ENCODE results near the gene NKX3-2. TPM values are rescaled to one million over a fixed set of nuclear protein-coding genes. Genes with fewer than 3 reads are reported as not detected.

The NKX3-2 gene
- total RNA-seq, 1 donor from 2014 or later = 4.5 TPM

DNA sequence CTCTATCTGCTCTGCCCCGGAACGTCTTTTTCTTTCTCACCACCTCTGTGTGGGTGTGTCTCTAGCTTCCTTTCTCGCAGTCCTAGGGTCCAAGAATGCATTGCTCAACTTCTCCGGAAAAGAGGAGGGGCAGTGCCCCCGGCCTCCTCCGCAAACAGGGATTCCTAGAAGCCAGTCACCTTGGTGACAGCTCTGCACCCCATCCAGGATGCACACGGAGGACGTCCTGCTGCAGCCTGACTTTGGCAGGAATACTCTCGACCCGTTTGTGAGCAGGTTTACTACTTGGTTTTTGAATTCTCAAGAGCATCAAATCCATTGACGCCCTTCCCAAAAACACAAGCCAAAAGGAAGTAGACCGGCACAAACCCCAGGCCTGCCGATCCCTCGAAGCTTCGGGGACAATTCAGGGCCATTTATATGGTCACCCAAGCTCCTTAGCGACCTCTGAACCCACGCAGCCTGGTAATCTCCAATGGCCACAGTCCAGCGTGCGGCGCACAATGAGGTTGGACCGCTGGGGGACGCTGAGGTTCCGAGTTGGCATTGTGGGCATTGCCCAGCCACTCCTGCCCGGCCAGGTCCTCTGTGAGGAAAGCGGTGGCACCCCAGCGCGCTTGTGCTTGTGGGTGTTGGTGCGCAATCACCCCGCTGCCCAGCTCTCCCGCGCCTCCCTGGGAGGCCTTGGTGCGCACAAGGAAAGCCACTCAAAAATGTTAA lies 9.8 kb downstream of the NKX3-2 start:
- peaks cover 28% of the 10 kb centered on the region for H3K4me1 Mint-ChIP-seq (ENCODE audit: unreplicated experiment)
- H3K27me3 Mint-ChIP-seq (ENCODE audit: unreplicated experiment) = peaks cover 7% of the 10 kb centered on the region
- H3K36me3 Mint-ChIP-seq (ENCODE audit: low read depth, unreplicated experiment) = peaks cover 12% of the 10 kb centered on the region
- H3K27ac Mint-ChIP-seq (ENCODE audit: unreplicated experiment) = no peak overlapping the region
- TF ChIP-seq, protein P1, sequence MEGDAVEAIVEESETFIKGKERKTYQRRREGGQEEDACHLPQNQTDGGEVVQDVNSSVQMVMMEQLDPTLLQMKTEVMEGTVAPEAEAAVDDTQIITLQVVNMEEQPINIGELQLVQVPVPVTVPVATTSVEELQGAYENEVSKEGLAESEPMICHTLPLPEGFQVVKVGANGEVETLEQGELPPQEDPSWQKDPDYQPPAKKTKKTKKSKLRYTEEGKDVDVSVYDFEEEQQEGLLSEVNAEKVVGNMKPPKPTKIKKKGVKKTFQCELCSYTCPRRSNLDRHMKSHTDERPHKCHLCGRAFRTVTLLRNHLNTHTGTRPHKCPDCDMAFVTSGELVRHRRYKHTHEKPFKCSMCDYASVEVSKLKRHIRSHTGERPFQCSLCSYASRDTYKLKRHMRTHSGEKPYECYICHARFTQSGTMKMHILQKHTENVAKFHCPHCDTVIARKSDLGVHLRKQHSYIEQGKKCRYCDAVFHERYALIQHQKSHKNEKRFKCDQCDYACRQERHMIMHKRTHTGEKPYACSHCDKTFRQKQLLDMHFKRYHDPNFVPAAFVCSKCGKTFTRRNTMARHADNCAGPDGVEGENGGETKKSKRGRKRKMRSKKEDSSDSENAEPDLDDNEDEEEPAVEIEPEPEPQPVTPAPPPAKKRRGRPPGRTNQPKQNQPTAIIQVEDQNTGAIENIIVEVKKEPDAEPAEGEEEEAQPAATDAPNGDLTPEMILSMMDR (IDR thresholded peaks at IDR 0.05; ENCODE audit: unreplicated experiment) = no peak
- no peaks in the 10 kb centered on the region for H3K9me3 Mint-ChIP-seq (ENCODE audit: unreplicated experiment)
- no peak for DNase-seq (ENCODE audit: low spot score)
- no peak overlapping the region for H3K4me3 Mint-ChIP-seq (ENCODE audit: unreplicated experiment)

DNA sequence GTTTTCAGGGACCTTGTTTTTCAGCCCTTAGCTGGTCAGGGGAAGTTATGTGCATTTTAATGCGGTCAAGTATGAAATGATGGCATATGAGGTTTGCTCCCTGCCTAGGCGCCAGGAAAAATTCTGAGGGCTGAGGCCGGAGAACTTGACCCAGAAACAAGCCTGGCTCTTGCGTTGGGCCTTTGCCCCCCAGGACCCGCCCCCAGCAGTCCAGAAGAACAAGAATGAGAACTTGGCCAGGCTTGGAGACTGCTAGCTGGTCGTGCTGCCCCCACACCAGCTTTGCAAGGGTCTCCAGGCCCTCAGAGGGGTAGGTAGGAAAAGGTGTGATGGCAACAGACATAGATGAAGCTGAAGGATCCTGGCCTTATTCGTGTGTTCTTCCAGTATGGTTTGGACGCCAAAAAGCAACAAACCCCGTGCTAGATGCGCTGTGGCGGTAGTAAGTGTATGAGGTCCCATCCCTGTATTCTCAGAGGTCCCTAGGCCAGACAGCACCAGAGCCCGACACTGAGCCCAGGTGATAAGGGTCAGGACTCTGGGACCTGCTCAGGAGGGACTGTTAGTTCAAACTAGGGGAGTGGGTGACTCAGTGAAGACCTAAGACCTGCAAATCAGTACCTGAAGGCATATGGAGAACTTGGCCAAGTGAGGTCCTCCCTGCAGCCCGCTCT lies 10.5 kb downstream of the NKX3-2 start:
- TF ChIP-seq, protein P1 (IDR thresholded peaks at IDR 0.05; ENCODE audit: unreplicated experiment) = no peak
- no peak for DNase-seq (ENCODE audit: low spot score)
- H3K36me3 Mint-ChIP-seq (ENCODE audit: low read depth, unreplicated experiment) = peaks cover 10% of the 10 kb centered on the region
- peaks cover 5% of the 10 kb centered on the region for H3K27me3 Mint-ChIP-seq (ENCODE audit: unreplicated experiment)
- H3K4me3 Mint-ChIP-seq (ENCODE audit: unreplicated experiment) = no peak overlapping the region
- peaks cover 28% of the 10 kb centered on the region for H3K4me1 Mint-ChIP-seq (ENCODE audit: unreplicated experiment)
- no peak overlapping the region for H3K27ac Mint-ChIP-seq (ENCODE audit: unreplicated experiment)
- H3K9me3 Mint-ChIP-seq (ENCODE audit: unreplicated experiment) = no peaks in the 10 kb centered on the region

DNA sequence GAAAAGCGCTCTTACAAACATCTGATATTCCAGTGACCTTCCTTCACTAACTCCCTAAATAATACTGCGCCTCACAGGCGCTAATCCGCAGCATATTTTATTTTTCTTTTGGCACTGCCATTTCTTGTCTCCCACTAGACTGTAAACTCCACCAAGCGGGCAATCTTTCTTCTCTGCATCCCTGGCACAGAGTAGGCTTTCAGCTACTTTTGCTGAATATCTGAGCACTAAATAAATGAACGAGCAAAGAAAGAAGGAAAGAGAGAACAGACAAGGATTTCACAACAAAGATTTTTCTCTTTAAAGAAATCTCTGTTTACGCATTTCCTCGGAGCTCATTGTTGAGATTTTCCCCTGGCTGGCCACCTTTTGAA lies 12.7 kb downstream of the NKX3-2 start:
- peaks cover 2% of the 10 kb centered on the region for H3K36me3 Mint-ChIP-seq (ENCODE audit: low read depth, unreplicated experiment)
- DNase-seq (ENCODE audit: low spot score) = no peak
- TF ChIP-seq, protein P1 (IDR thresholded peaks at IDR 0.05; ENCODE audit: unreplicated experiment) = no peak
- peaks cover 23% of the 10 kb centered on the region for H3K4me1 Mint-ChIP-seq (ENCODE audit: unreplicated experiment)
- peak overlapping the region; percentile 82 for H3K27ac Mint-ChIP-seq (ENCODE audit: unreplicated experiment)
- H3K9me3 Mint-ChIP-seq (ENCODE audit: unreplicated experiment) = no peaks in the 10 kb centered on the region
- peaks cover 5% of the 10 kb centered on the region for H3K27me3 Mint-ChIP-seq (ENCODE audit: unreplicated experiment)
- H3K4me3 Mint-ChIP-seq (ENCODE audit: unreplicated experiment) = peak overlapping the region; percentile 73

DNA sequence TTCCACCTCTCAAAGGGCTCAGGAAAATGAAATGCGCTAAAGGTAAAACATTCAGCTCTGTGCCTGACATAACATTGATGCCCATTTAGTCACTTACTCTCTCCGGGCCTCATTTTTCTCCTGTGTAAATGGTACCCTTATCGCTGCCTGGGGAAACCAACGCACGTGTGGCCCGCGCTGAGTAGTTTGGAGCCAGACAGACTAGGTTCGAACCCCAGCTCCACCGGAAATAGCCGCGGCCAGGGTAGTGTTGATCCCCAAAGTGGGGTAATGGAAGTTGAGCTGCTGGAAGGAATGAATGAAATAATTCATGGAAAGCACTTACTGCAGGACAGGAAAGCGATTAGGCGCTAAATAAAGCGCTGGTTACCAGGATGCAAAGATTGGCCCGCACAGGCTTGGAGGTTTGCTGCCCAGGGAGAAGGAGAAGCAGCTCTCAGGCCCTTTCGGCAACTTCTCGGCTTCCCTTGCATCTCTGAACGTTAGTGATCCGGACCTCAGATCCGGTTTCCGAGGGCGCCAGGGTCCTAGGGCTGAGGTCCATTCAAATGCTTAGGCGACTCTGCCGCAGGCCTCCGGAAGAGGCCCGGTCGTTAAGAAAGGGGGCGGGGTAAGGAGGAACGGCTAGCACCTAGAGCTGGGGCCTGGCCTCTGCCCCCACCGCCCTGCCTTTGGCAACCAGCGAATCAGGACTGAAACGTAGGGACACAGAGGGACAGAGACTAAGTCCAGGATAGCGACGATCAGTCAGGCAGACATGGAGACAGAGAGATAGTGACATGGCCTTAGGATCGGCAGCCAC lies 13.3 kb downstream of the NKX3-2 start:
- DNase-seq (ENCODE audit: low spot score) = peak; percentile 34
- TF ChIP-seq, protein P1 (IDR thresholded peaks at IDR 0.05; ENCODE audit: unreplicated experiment) = no peak
- Mint-ChIP-seq H3K4me3 (ENCODE audit: unreplicated experiment) (peak overlapping the region; percentile 73), H3K36me3 (ENCODE audit: low read depth, unreplicated experiment) (no peaks in the 10 kb centered on the region), H3K27ac (ENCODE audit: unreplicated experiment) (peak overlapping the region; percentile 82), H3K27me3 (ENCODE audit: unreplicated experiment) (peaks cover 5% of the 10 kb centered on the region), H3K4me1 (ENCODE audit: unreplicated experiment) (peaks cover 23% of the 10 kb centered on the region), H3K9me3 (ENCODE audit: unreplicated experiment) (no peaks in the 10 kb centered on the region)

Data from endothelial cell (in vitro differentiated cells).